ENCODE data around the gene TSKU.

TSKU gene

GRCh38 chr11:76744186-76745043, 38.7 kb upstream of the TSKU start:
- H3K27me3 ChIP-seq (ENCODE audit: insufficient read depth, low read length), result no peaks in the 10 kb centered on the region
- H2AFZ ChIP-seq (ENCODE audit: low read length, unreplicated experiment), result no peak overlapping the region
- no peaks in the 10 kb centered on the region for H3K36me3 ChIP-seq (ENCODE audit: insufficient read depth, low read length)
- no peak overlapping the region for H3K4me3 ChIP-seq (ENCODE audit: low read depth, low read length)
- no peak overlapping the region for H3K27ac ChIP-seq (ENCODE audit: low read depth, low read length)
- H3K4me1 ChIP-seq (ENCODE audit: control insufficient read depth, insufficient read depth, low read length, unreplicated experiment), result no peaks in the 10 kb centered on the region
- no peaks in the 10 kb centered on the region for H3K79me2 ChIP-seq (ENCODE audit: control insufficient read depth, insufficient read depth, low read length, unreplicated experiment)

- Histone ChIP-seq H3K27ac (ENCODE audit: low read depth, low read length) (no peak overlapping the region), H3K79me2 (ENCODE audit: control insufficient read depth, insufficient read depth, low read length, unreplicated experiment) (no peaks in the 10 kb centered on the region), H2AFZ (ENCODE audit: low read length, unreplicated experiment) (no peak overlapping the region), H3K27me3 (ENCODE audit: insufficient read depth, low read length) (no peaks in the 10 kb centered on the region), H3K4me1 (ENCODE audit: control insufficient read depth, insufficient read depth, low read length, unreplicated experiment) (no peaks in the 10 kb centered on the region), H3K4me3 (ENCODE audit: low read depth, low read length) (no peak overlapping the region), H3K36me3 (ENCODE audit: insufficient read depth, low read length) (no peaks in the 10 kb centered on the region)
Observed at GRCh38 chr11:76745044-76745376, 38.1 kb upstream of the TSKU start.

DNA sequence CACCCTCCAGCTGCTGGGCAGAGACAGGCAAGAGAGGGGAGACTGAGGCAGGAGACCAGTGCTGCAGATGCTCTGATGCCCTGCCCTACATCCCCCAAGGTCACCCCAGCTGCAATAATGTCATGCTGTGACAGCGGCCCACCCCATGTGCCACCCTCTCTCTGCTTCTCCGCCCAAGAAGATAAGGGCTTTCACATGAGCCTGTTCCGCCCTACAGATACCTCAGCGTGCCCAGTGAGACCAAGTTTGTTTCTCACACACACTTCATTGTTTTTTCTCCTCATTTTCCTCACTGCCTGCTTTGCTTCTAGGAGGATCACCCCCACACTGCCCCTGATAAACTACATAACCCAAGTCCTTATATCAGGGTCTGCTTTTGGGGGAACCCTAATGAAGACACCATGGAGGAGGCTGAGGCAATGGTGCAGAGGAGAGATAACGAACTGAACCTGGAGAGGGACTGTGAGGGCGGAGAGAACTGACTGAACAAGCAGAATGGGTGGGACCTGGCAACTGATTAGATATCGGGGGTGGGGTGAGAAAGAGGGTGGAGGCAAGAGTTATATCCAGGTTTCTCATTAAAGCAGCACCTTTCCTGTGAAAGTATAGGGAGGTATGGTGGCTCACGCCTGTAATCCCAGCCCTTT, 37.5 kb upstream of the TSKU start:
- Histone ChIP-seq H3K27ac (ENCODE audit: low read depth, low read length) (no peak overlapping the region), H3K4me3 (ENCODE audit: low read depth, low read length) (no peak overlapping the region), H3K36me3 (ENCODE audit: insufficient read depth, low read length) (no peaks in the 10 kb centered on the region), H3K79me2 (ENCODE audit: control insufficient read depth, insufficient read depth, low read length, unreplicated experiment) (no peaks in the 10 kb centered on the region), H3K27me3 (ENCODE audit: insufficient read depth, low read length) (no peaks in the 10 kb centered on the region), H2AFZ (ENCODE audit: low read length, unreplicated experiment) (no peak overlapping the region), H3K4me1 (ENCODE audit: control insufficient read depth, insufficient read depth, low read length, unreplicated experiment) (no peaks in the 10 kb centered on the region)

GRCh38 chr11:76747153-76747914, 35.8 kb upstream of the TSKU start:
- Histone ChIP-seq H3K36me3 (ENCODE audit: insufficient read depth, low read length) (no peaks in the 10 kb centered on the region), H3K4me1 (ENCODE audit: control insufficient read depth, insufficient read depth, low read length, unreplicated experiment) (peaks cover 4% of the 10 kb centered on the region), H3K79me2 (ENCODE audit: control insufficient read depth, insufficient read depth, low read length, unreplicated experiment) (no peaks in the 10 kb centered on the region), H3K27me3 (ENCODE audit: insufficient read depth, low read length) (no peaks in the 10 kb centered on the region), H3K4me3 (ENCODE audit: low read depth, low read length) (no peak overlapping the region), H3K27ac (ENCODE audit: low read depth, low read length) (no peak overlapping the region), H2AFZ (ENCODE audit: low read length, unreplicated experiment) (no peak overlapping the region)

DNA sequence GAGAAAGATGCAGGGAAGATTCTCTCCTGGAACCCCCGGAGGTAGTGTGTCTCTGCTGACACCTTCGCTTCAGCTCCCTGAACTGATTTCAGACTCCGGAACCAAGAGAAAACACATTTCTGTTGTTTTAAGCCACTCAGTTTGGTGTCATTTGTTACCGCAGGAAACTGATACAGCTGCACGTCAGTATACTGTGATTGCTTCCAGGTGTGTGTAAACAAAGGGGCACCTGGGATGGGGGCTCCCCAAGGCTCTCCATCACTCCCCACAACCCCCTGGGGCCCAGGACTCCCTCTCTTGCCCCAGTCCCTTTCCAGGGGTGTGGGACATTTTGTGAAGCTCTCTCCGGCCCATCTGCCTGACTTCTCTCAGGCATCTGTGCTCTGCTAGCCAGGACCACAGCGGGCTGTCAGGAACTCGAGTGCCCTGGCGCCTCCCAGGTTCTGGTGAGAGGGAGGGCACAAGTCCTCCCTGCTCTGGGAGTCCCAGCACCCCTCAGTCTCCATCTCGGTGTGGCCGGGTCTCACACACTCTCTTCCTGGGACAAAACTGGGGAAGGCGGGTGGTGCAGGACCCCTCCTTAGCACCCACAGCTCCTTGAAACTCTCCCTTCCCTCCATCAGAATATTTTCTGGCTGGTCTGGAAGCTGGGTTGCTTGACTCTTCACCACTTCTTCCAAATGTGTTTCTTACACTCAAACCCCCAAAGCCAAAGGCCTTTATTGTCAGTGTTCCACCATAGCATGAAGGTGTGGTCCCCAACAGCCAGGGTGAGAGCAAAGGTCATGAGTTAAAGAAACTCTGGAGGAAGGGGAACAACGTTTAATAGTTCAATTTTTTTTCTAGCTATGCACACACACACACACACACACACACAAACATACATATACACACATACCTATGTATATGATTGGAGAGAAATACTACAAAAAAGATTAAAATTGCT, 35.0 kb upstream of the TSKU start:
- Histone ChIP-seq H3K4me1 (ENCODE audit: control insufficient read depth, insufficient read depth, low read length, unreplicated experiment) (peaks cover 12% of the 10 kb centered on the region), H3K27ac (ENCODE audit: low read depth, low read length) (no peak overlapping the region), H2AFZ (ENCODE audit: low read length, unreplicated experiment) (no peak overlapping the region), H3K27me3 (ENCODE audit: insufficient read depth, low read length) (no peaks in the 10 kb centered on the region), H3K4me3 (ENCODE audit: low read depth, low read length) (no peak overlapping the region), H3K79me2 (ENCODE audit: control insufficient read depth, insufficient read depth, low read length, unreplicated experiment) (no peaks in the 10 kb centered on the region), H3K36me3 (ENCODE audit: insufficient read depth, low read length) (no peaks in the 10 kb centered on the region)

DNA sequence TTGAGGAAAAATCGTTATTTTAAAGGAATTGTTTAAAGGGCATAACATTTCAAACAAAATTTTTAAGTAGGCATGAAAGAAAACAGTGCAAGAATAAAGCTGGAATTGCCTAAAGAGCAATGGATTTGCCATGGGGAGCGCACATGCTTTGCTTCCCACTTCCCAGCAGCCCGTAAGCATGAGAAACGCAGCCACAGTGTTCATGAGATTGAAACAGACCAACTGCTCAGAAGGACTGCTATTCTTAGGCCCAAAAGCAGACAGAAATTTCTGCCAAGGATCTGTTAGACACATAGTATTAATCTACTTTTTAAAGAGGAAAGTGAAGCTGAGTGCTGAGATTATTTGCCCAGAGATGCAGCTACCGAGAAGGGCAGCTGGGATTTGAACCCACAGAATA, 34.2 kb upstream of the TSKU start:
- H3K27me3 ChIP-seq (ENCODE audit: insufficient read depth, low read length), result no peaks in the 10 kb centered on the region
- H3K4me3 ChIP-seq (ENCODE audit: low read depth, low read length), result no peak overlapping the region
- peaks cover 18% of the 10 kb centered on the region for H3K4me1 ChIP-seq (ENCODE audit: control insufficient read depth, insufficient read depth, low read length, unreplicated experiment)
- H3K27ac ChIP-seq (ENCODE audit: low read depth, low read length), result no peak overlapping the region
- no peaks in the 10 kb centered on the region for H3K79me2 ChIP-seq (ENCODE audit: control insufficient read depth, insufficient read depth, low read length, unreplicated experiment)
- no peak overlapping the region for H2AFZ ChIP-seq (ENCODE audit: low read length, unreplicated experiment)
- H3K36me3 ChIP-seq (ENCODE audit: insufficient read depth, low read length), result no peaks in the 10 kb centered on the region

- Histone ChIP-seq H2AFZ (ENCODE audit: low read length, unreplicated experiment) (no peak overlapping the region), H3K4me3 (ENCODE audit: low read depth, low read length) (no peak overlapping the region), H3K27me3 (ENCODE audit: insufficient read depth, low read length) (no peaks in the 10 kb centered on the region), H3K4me1 (ENCODE audit: control insufficient read depth, insufficient read depth, low read length, unreplicated experiment) (peaks cover 18% of the 10 kb centered on the region), H3K79me2 (ENCODE audit: control insufficient read depth, insufficient read depth, low read length, unreplicated experiment) (no peaks in the 10 kb centered on the region), H3K36me3 (ENCODE audit: insufficient read depth, low read length) (no peaks in the 10 kb centered on the region), H3K27ac (ENCODE audit: low read depth, low read length) (no peak overlapping the region)
Observed at GRCh38 chr11:76750067-76750466, 33.1 kb upstream of the TSKU start.

DNA sequence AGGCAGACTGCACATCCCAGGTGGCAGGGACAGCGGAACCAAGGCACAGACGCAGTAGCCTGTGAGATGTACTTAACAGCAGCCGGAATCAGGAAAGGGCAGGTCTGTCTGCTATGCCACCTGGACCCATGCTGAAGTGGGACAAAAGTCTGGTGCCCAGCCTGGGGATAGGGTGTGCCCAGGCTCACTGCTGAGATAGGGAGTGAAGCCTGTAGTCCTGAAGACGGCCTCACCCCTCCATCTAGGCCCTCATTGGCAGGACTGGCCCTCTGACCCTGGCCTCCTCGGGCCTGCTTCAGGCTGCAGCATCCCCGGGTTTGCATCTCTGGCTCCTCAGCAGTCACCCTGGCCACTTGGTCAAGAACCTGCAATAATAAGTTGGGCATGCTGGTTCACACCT, 32.4 kb upstream of the TSKU start:
- Histone ChIP-seq H3K27me3 (ENCODE audit: insufficient read depth, low read length) (no peaks in the 10 kb centered on the region), H2AFZ (ENCODE audit: low read length, unreplicated experiment) (no peak overlapping the region), H3K79me2 (ENCODE audit: control insufficient read depth, insufficient read depth, low read length, unreplicated experiment) (no peaks in the 10 kb centered on the region), H3K4me3 (ENCODE audit: low read depth, low read length) (no peak overlapping the region), H3K4me1 (ENCODE audit: control insufficient read depth, insufficient read depth, low read length, unreplicated experiment) (peaks cover 18% of the 10 kb centered on the region), H3K27ac (ENCODE audit: low read depth, low read length) (no peak overlapping the region), H3K36me3 (ENCODE audit: insufficient read depth, low read length) (no peaks in the 10 kb centered on the region)

- Histone ChIP-seq H3K4me1 (ENCODE audit: control insufficient read depth, insufficient read depth, low read length, unreplicated experiment) (peaks cover 18% of the 10 kb centered on the region), H3K4me3 (ENCODE audit: low read depth, low read length) (no peak overlapping the region; the same call in 1 of the 2 replicates), H3K79me2 (ENCODE audit: control insufficient read depth, insufficient read depth, low read length, unreplicated experiment) (no peaks in the 10 kb centered on the region), H3K36me3 (ENCODE audit: insufficient read depth, low read length) (no peaks in the 10 kb centered on the region), H3K27me3 (ENCODE audit: insufficient read depth, low read length) (no peaks in the 10 kb centered on the region), H3K27ac (ENCODE audit: low read depth, low read length) (peak overlapping the region; percentile 4; the same call in 1 of the 2 replicates), H2AFZ (ENCODE audit: low read length, unreplicated experiment) (peak overlapping the region; percentile 57)
Observed at GRCh38 chr11:76752321-76753143, 30.6 kb upstream of the TSKU start.
